ENCODE results near the gene IKBKG.
A peak's percentile ranks its signal among the peaks of the same experiment; 100 is the strongest.
"Not testable (repeated sequence)": the region's sequence is repeated elsewhere in the genome, so short reads cannot be mapped to it uniquely, and the experiment has no call there.

The IKBKG gene, protein sequence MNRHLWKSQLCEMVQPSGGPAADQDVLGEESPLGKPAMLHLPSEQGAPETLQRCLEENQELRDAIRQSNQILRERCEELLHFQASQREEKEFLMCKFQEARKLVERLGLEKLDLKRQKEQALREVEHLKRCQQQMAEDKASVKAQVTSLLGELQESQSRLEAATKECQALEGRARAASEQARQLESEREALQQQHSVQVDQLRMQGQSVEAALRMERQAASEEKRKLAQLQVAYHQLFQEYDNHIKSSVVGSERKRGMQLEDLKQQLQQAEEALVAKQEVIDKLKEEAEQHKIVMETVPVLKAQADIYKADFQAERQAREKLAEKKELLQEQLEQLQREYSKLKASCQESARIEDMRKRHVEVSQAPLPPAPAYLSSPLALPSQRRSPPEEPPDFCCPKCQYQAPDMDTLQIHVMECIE

DNA sequence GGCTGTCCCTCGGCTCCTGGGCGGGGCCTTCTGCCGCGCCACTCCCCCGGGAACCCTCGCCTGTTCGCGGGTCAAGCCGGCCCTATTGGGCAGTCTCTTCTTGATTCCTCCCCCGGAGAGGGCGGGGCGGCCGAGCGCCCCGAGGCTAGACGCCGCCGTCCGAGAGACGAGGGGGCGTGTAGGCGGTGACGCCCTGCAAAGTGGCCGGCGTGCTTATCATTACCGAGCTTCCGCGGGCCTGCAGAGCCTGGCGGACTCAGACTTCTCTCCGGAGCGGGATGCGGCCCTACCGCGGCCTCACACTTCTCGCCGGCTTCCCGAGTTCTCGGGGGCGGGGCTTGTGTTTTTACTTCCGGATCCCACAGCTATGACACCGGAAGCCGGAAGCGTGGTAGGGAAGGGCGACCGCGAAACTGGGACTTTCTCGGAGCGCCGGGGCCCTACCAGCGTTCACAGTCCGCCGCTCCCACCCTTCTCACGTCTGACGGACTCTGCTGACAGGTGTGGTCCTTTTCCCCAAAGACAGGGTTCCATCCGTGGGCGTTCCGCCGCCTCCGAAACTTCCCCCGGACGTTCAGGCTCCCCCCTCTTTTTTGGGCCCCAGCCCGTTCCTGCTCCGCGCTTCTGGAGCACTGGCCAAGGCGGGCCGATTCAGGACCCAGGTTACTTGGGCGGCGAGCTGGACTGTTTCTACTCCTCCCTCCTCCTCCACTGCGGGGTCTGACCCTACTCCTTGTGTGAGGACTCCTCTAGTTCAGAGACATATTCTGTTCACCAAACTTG lies at the start of gene IKBKG:
Gene IKBKG (plus strand): TSS at position 376 of the 783 bp plus-strand sequence. CDS start 4,383 bp downstream, outside the sequence.
- peak; percentile 59 for DNase-seq

DNA sequence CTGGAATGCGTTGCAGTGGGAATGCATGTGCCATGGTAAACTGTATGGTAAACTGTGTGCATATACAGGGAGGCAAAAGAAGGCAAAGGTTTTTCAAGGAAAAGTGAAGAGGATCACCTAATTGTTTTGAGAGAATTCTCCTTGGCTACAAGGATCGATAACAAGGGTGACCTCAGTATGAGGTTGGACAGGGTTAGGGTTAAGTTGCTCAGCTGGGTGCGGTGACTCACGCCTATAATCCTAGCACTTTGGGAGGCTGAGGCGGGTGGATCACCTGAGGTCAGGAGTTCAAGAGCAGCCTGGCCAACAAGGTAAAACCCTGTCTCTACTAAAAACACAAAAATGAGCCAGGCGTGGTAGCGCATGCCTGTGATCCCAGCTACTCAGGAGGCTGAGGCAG lies 46.0 kb upstream of the IKBKG start:
- not testable (repeated sequence) for DNase-seq

DNA sequence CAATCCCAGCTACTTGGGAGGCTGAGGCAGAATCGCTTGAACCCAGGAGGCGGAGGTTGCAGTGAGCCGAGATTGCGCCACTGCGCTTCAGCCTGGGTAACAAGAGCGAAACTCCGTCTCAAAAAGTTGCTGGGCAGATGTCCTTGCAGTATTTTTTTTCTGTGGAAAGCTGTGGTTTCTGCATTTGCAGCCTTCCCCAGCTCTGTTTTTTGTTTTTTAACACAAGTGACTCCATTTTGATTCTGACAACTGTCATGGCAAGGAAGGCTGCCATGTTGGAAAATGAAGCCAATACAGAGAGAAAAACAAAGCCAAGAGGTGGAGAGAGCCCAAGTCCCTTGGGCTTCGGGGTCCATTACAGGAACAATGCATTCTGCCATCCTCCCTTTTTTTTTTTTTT lies 45.3 kb upstream of the IKBKG start:
- DNase-seq = no peak

DNA sequence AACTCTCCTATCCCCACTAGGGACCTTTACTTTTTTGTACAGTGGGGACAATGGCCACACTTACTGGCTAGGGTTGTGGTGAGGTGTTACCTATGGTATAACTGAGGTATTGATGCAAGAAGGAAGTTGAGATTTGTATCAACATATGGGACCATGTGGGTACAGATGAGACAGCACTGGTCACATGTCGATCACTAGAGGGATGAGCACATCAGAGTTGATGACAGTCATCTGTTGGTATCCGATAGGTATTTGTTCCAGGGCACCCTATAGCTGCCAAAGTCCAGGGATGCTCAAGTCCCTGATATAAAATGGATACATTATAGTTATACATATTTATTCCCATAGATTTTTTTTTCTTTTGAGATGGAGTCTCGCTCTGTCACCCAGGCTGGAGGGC lies 44.4 kb upstream of the IKBKG start:
- no peak for DNase-seq

DNA sequence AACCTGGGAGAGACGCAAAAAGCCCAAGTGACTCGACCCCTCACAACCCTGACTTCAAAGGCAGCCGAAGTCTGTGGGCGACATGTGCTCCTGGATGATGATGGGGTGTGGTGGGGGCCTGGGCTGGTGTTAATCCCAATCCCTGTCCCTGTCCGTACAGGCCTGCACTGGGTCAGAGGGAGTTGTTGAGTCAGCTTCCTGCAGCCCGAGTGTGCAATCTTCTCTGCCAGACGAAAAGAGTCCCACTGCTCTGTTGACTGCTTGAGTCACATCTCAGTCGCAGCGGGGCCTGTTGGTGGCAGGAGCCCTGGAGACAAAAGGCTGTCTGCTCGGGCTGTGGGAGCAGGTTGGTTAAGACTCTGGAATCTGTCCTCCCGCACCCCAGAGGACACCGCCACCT lies 41.7 kb upstream of the IKBKG start:
- DNase-seq = no peak

DNA sequence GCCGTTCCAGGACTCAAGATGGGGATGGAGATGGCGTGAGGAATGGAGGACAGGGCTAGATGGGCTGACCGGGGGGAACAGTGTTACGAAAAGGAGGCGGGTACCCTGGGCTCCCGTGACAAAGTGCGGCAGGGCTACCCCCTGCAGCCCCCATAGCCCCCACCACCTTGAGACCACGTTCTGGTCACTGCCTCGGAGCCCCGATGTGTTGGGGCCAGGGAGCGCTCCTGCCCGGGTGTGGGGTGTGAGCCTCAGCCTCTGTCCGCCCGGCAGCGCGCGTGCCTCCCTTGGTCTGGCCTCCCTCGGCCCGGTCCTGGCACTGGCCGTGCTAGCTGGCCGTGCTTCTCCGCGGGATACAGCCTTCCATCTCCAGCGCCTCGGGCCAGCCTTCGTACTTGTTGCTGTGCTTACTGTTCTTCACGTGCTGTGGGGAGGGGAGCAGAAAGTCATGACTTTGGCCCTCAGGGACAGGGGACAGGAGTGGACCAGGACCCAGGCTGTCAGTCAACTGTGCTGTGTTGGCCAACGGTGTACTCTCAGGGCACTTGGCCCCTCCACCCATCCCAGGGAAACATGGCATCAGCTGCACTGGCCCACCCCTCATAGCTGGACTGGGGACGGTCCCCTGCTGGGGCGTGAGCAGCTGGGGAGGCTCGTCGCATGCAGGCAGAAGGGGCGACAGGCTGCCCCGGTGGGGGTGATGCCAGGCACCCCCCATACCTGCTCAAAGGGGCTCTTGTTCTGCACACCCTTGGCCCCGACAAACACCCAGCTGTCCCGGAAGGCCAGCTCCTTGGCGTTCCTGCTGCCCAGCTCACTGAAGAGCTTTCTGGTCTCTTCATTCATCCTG lies 40.7 kb upstream of the IKBKG start:
- DNase-seq = no peak

DNA sequence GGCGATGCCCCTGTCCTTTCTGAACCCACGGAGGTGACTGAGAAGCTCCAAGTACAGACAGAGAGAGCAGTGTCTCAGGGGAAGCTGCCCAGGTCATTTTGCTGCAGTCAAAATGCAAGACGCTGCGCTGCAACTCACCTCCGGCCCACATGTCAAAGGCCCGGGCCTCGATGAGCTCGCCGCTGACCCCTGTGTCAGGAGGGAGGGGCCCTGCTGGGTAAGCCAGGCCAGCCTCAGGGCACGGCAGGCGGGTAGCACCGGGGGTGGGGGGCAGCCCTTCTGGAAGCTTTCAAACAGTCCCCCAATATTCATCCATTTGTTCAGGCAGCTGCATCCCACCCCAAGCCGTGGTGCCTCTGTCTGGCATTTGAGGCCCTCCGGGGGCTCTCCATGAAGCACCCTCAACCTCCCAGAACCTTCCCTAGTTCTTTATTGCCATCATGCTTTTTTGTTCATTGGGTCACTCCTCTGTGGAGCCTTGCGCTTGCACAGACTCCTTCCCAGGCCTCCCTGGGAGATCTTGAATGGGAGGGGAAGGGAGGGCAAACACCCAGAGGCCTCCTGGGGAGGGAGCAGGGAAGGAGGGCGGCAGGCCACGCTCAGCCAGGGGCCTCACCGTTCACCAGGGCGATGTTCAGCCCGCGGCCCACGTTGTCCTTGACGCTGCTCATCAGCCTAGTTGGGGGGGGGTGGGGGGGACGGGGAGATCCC lies 39.6 kb upstream of the IKBKG start:
- no peak for DNase-seq

DNA sequence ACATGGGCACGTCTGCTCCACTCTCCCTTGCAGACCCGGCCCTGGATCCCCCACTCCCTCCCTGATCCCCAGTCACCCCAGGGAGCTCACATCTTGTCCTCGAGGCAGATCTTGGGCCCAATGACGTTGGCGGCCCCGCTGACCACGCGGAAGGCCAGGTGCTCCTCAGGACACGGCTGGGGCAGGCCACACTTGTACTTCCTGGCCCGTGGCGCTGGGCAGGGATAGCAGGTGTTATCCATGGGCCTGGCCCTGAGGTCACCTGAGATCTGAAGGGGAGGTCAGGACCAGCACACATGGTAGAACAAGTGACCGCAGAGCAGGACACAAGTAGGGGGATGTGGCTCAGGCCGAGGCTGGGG lies 39.1 kb upstream of the IKBKG start:
- no peak for DNase-seq

DNA sequence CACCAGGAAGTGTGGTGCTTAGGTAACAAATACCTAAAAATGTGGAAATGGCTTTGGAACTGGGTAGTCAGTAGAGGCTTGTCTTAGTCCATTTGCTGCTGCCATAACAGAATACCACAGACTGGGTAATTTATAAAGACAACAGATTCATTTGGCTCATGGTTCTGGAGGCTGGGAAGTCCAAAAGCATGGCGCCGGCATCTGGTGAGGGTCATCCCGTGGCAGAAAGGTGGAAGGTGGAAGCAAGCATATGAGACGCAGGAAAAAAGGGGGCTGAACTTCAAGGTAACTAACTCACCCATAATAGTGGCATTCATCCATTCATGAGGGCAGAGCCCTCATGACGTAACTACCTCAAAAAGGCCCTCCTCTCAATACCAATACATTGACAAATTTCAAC lies 38.0 kb upstream of the IKBKG start:
- DNase-seq = no peak

DNA sequence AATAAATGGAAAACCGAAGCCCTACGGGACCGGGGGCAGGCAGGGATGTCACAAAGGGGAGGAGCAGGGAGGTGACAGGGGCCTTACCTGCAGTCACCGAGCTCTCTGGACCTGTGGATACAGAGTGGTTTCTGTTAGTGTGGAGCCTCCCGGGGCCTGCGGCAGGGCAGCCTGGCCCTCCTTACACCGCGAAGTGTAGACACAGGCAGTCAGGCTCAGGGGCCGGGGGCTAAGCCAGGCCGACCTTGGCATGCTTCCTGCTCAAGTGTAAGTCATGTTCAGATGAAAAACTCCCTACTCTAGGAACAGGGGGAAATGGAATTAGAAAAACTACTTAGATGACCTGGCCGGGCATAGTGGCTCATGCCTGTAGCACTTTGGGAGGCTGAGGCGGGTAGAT lies 35.7 kb upstream of the IKBKG start:
- no peak for DNase-seq

DNA sequence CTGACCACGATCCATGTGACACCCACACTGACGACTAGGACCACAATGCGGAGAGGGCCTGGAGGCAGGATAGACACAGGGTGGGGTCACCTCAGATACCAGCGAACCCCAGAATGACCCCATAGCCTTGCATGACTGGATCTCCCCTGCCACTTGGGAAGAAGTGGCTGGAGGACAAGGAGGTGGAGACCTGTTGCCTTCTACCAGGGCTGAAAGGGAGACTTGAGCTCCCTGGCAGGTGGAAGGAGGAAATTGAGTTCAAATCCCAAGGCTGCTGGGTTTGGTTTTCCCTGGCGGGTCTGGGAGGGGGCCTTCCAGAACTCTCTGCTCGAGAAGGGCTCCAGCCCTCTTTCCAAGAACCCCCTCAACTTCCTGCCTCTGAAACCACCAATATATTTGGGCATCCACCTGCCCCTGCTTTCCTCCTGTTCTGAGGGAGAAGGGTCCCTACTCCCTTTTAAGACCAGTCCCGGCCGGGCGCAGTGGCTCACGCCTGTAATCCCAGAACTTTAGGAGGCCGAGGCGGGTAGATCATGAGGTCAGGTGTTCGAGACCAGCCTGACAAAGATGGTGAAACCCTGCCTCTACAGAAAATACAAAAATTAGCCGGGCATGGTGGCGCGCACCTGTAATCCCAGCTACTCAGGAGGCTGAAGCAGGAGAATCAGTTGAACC lies 34.4 kb upstream of the IKBKG start:
- DNase-seq = no peak

DNA sequence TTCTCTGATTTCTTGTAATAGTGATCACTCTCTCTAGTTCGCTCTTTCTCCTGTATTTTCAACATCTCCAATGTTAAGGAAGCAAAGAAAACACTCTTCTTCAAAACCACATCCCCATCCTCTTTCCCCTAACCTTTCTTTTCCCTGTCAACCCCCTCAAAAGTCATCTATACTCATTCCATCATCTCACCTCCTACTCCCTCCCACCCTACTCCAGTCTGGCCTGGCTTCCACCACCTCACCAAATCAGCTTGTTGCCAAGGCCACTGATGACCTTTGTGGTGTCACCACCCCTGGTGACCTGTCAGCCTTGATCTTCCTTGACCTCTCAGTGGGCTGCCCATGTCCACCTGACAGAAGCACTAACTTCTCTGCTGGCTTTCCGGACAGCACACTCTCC lies 33.7 kb upstream of the IKBKG start:
- DNase-seq = no peak

DNA sequence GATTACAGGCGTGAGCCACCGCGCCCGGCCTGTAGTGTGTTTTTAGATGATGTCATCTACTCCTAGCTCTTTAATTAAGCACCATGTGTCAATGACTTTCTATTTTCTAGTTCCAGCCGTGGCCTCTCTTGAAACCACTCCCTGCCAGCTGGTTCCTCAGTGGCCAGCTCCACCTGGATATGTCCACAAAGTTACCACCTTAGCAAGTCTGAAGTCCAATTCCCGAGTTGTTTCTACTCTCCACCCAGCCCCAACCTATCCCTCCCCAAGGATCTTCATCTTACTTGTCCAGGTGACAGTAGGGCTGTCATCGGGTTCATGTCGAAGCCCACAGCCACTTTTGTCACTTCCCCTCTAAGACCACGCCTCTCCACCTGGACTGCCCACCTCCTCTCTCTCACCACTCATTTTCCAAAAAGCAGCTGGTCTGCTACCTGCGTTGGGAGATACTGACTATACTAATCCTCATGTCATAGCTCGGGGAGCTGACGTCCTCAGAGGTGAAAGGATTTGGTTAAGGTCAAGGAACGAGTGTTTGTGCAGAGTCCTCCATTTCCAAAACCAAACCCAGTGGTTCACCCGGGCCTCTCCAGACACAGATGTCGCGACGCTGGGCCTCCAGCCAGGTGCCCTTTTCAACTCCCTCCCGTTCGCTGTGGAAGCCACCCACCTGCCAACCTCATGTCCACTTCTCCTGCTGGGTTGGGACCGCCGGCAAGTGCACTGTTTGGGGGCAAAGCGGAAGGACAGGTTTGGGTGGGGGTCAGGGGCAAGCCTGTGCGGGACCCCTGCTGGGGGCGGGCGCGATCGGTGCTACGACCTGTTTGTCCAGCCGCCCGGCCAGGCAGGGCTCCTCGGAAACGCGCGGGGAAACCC lies 32.1 kb upstream of the IKBKG start:
- peak; percentile 1 for DNase-seq

DNA sequence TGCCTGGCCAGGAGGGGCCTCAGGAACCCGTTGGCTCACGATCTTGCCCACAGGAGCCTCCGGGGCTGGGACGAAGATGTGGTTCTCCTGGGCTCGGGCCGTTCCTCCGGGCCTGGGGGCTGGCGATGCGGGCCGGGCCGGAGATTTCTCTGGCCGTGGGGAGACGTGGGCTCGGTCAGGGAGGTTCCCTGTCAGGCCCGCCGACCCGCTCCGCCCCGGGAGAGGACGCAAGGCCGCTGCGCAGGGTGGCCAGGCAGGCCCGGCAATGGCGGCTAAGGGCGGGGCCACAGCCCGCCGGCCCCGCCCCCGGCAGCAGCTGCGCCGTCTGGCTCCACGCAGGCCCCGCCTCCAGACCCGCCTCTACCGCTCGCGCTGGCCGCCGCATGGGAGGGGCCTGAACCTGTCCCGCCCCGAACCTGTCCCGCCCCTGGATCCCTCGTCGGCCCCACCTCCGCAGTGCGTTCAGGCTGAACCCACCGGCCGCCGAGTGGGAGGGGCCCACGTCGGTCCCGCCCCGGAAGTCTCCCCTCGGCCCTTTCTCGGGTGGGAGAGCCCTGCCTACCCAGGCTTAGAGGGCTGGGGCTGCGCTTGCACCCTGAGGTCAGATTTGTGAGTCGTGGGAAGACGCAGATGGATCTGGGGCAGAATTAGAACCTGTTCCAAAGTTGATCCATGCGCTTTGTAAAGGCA lies 31.3 kb upstream of the IKBKG start, which contains the start of gene FAM3A:
Gene FAM3A (minus strand): TSS at position 267 of the 690 bp plus-strand sequence. CDS start 460 bp downstream, outside the sequence.
- peak; percentile 40 for DNase-seq

DNA sequence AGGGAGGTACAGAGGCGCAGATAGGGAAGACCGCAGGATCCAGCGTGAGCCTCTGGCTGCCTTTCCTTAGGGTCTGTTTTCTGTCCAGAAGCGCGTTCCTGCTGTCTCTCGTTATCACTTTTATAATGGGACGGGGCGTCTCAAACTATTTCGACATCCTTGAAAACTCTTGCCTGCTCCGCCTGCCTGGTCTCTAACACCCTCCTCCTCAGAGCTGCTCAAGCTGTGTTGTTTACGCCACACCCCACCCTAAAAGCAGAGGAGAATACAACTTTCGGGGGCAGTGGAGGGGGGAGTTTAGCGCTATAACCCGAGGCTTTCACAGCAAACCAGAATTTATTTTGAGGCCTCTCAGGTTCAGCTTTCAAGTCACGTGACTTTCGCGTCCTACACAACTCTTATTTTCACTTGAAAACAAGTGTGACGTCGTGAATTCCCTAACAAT lies 30.7 kb upstream of the IKBKG start:
- DNase-seq = no peak

DNA sequence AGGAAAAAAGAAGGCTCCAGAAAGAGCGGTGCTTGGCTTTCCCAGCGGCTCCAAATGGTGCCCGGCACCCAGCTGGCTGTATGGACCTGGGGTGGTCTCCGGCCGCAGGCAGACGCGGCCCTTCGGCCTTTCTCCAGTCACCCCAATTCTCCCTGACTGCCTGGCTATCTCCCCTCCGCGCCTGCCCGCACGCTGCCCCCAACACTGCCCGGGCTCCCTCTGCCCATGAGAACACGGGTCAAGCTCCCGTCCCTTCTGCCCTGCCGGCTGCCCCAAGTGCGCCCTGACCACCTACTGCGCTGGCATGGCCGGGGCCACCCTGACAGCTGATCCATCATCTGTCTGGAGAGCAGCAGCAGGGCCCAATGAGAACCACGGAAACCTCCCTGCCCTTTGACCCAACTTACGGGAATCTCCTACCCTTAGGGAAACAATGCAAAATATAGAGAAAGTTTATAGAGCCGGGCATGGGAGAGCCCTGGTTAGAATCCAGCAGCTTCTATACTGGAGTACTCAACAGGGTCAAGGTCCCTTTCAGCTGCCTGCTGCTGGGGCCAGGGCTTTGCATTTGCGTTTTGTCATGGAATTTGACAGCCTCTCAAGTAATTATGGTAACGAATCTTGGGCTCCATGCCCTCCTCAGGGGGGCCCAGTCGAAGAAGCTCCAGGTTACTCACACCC lies 30.2 kb upstream of the IKBKG start:
- DNase-seq = no peak

DNA sequence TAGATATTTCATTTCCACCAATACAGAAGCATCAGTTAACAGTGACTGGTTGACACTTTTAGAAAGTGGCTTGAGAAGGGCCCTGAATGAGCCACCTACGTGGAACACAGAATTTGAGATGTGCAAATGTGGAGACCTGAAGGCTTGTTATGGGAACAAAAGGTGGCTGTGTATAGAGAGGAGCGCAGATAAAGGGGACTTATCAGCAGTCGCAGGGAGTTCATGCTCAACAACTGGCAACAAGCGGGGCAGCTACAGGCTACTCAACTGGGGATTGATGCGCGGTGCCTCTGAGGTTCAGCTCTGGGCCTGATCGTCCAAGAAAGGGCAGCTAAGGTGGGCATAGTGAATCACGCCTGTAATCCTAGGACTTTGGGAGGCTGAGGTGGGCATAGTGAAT lies 28.0 kb upstream of the IKBKG start:
- no peak for DNase-seq

DNA sequence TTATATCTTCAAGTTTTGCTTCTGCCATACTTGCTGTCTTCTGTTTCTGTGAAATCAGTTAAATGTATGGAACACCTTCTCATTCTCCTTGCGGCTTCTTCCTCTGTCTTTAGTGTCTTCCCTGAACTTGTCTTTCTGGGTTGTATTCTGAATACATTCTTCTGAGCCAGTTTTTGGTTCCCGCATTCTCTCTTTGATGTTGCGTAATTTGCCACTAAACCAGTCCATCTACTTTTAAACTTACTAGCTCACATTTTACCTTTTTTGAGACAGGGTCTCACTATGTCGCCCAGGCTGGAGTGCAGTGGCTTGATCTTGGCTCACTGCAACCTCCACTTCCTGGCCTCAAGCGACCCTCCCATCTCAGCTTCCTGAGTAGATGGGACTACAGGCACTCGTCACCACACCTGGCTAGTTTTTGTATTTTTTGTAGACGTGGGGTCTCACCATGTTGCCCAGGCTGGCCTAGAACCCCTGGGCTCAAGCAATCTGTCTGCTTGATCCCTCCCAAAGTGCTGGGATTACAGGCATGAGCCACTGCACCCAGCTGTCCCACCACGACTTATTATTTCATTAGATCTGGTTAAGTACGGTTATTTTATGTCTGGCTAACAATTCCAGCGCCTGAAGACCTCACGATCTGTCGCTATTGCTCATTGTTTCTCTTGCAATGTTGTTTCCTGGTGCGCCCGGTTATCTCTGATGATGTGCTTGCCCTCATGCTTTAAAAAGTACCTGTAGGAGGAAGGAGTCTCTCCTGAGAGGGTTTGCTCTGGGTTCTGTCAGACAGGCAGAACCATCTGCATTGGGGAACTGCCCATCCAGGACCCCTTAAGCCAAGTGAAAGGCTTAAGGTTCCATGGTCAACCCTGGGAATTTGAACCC lies 21.6 kb upstream of the IKBKG start:
- DNase-seq = no peak
